GM23338 (cell line): ENCODE data around the gene TLR9. TPM values are rescaled to one million over a fixed set of nuclear protein-coding genes. Genes with fewer than 3 reads are reported as not detected.

Experiments
- ATAC-seq: fragments of 200-7000 bp; cut with Tn5 transposase; 3 replicates; pipeline ENCODE4 v1.9.1; 2020
- DNase-seq: peaks from one replicate; pipeline ENCODE4 v3.0.0-alpha.2; 2015; ENCODE audit warnings: low spot score
- H2AFZ ChIP-seq: fragments of 200-600 bp; sonication (generic); 2 replicates; pipeline ENCODE4 v1.8.0; 2016; ENCODE audit warnings: antibody characterized with exemption, mild to moderate bottlenecking, moderate library complexity
- H3F3A ChIP-seq: fragments of 200-600 bp; sonication (generic); replicated peaks from 2 replicates; pipeline ENCODE4 v1.8.0; 2017; ENCODE audit warnings: antibody characterized with exemption, mixed run types, low read depth
- H3K27ac ChIP-seq: fragments of 200-600 bp; sonication (generic); 2 replicates; pipeline ENCODE4 v1.6.1; 2016; ENCODE audit warnings: low read depth
- H3K27me3 ChIP-seq: fragments of 200-600 bp; sonication (generic); 2 replicates; pipeline ENCODE4 v1.8.0; 2016; ENCODE audit warnings: mild to moderate bottlenecking, mixed run types, moderate library complexity; ENCODE audit not compliant: insufficient read depth
- H3K36me3 ChIP-seq: fragments of 200-600 bp; sonication (generic); 2 replicates; pipeline ENCODE4 v1.8.0; 2016; ENCODE audit warnings: mild to moderate bottlenecking; ENCODE audit not compliant: insufficient read depth
- H3K4me1 ChIP-seq: fragments of 200-600 bp; sonication (generic); 2 replicates; pipeline ENCODE4 v1.8.0; 2016; ENCODE audit warnings: mild to moderate bottlenecking, moderate library complexity; ENCODE audit not compliant: insufficient read depth
- H3K4me2 ChIP-seq: fragments of 200-600 bp; sonication (generic); 2 replicates; pipeline ENCODE4 v1.7.1; 2017; ENCODE audit warnings: mixed run types
- H3K4me3 ChIP-seq: fragments of 200-600 bp; sonication (generic); 2 replicates; pipeline ENCODE4 v1.6.1; 2016; ENCODE audit warnings: mixed run types
- H3K79me2 ChIP-seq: fragments of 200-600 bp; sonication (generic); replicated peaks from 2 replicates; pipeline ENCODE4 v1.8.0; 2017; ENCODE audit warnings: mild to moderate bottlenecking; ENCODE audit not compliant: insufficient read depth
- H3K9me2 ChIP-seq: fragments of 200-600 bp; sonication (generic); 2 replicates; pipeline ENCODE4 v1.8.0; 2017; ENCODE audit not compliant: insufficient read depth
- H4K20me1 ChIP-seq: fragments of 200-600 bp; sonication (generic); replicated peaks from 2 replicates; pipeline ENCODE4 v1.8.0; 2017; ENCODE audit warnings: mild to moderate bottlenecking; ENCODE audit not compliant: insufficient read depth
- H3K27ac Mint-ChIP-seq: 2 replicates; pipeline ENCODE4 v1.8.0; 2020; ENCODE audit warnings: inconsistent platforms, mild to moderate bottlenecking, moderate library complexity, mixed read lengths
- H3K27me3 Mint-ChIP-seq: 3 replicates; pipeline ENCODE4 v1.8.0; 2022; ENCODE audit warnings: low read depth, mild to moderate bottlenecking, moderate library complexity, mixed read lengths, inconsistent platforms; ENCODE audit not compliant: insufficient read depth, poor library complexity
- H3K36me3 Mint-ChIP-seq: 3 replicates; pipeline ENCODE4 v1.8.0; 2021; ENCODE audit warnings: low read depth, mild to moderate bottlenecking, inconsistent platforms, moderate library complexity, mixed read lengths
- H3K4me1 Mint-ChIP-seq: 3 replicates; pipeline ENCODE4 v1.8.0; 2020; ENCODE audit warnings: mild to moderate bottlenecking, inconsistent platforms, mixed read lengths
- H3K4me3 Mint-ChIP-seq: 3 replicates; pipeline ENCODE4 v1.8.0; 2021; ENCODE audit warnings: moderate library complexity, mild to moderate bottlenecking, inconsistent platforms, mixed read lengths
- H3K9me3 Mint-ChIP-seq: 3 replicates; pipeline ENCODE4 v1.8.0; 2020; ENCODE audit warnings: moderate library complexity, mild to moderate bottlenecking, inconsistent platforms, mixed read lengths
- CREB1 ChIP-seq: fragments of 250-450 bp; sonication (Bioruptor Pico); IDR thresholded peaks from 2 replicates; pipeline ENCODE4 v1.5.0; 2020; ENCODE audit warnings: low read depth, mild to moderate bottlenecking, moderate library complexity
- ETS1 ChIP-seq: IDR thresholded peaks from 2 replicates; pipeline ENCODE4 v1.6.1; 2016; ENCODE audit warnings: antibody characterized with exemption
- EZH2 ChIP-seq: fragments of 200-600 bp; sonication (generic); IDR thresholded peaks from one replicate; pipeline ENCODE4 v1.8.0; 2017; ENCODE audit warnings: antibody characterized with exemption, mild to moderate bottlenecking, low read depth; ENCODE audit not compliant: unreplicated experiment
- EZH2phosphoT487 ChIP-seq: fragments of 200-600 bp; sonication (generic); IDR thresholded peaks from one replicate; pipeline ENCODE4 v1.8.1; 2018; ENCODE audit warnings: antibody characterized with exemption; ENCODE audit not compliant: unreplicated experiment
- JUNB ChIP-seq: IDR thresholded peaks from one replicate; pipeline ENCODE4 v1.6.1; 2016; ENCODE audit warnings: antibody characterized with exemption; ENCODE audit not compliant: unreplicated experiment
- NANOG ChIP-seq: IDR thresholded peaks from 2 replicates; pipeline ENCODE4 v1.6.1; 2016; ENCODE audit warnings: antibody characterized with exemption, borderline replicate concordance
- POLR2AphosphoS5 ChIP-seq: IDR thresholded peaks from 2 replicates; pipeline ENCODE4 v1.6.1; 2016; ENCODE audit warnings: antibody characterized with exemption, low read depth
- REST ChIP-seq: IDR thresholded peaks from one replicate; pipeline ENCODE4 v1.6.1; 2018; ENCODE audit warnings: antibody characterized with exemption; ENCODE audit not compliant: unreplicated experiment
- STAT1 ChIP-seq: IDR thresholded peaks from one replicate; pipeline ENCODE4 v1.6.1; 2016; ENCODE audit warnings: antibody characterized with exemption; ENCODE audit not compliant: unreplicated experiment
- ZNF331 ChIP-seq: fragments of 250-450 bp; sonication (Bioruptor Pico); IDR thresholded peaks from 2 replicates; pipeline ENCODE4 v1.5.0; 2020; ENCODE audit warnings: low read depth, mild to moderate bottlenecking, moderate library complexity
- polyA plus RNA-seq: library from polyadenylated mRNA; unstranded; fragments of >200 nt; fragmentation: Nextera tagmentation; extraction: Ambion mirVana; gene quantifications from 2 replicates; pipeline ENCODE4 v1.2.1, GENCODE V29; 2016
- total RNA-seq: library from RNA; depleted of rRNA; stranded (reverse); fragments of >200 nt; shearing (Covaris generic); gene quantifications from 2 replicates; pipeline ENCODE4 v1.2.3, GENCODE V29; 2014
- TF ChIP-seq, protein P1 (sequence below), 2 experiments: fragments of 200-600 bp in 1 of 2; sonication (generic) in 1 of 2; conservative IDR thresholded peaks; 2 replicates each; pipeline versions ENCODE4 v1.5.1 to v1.6.1; 2016 to 2017; ENCODE audit warnings: antibody characterized with exemption in 2 of 2, low read depth in 2 of 2, mild to moderate bottlenecking in 2 of 2, moderate library complexity in 1 of 2
- TF ChIP-seq, protein P2 (sequence below): fragments of 250-450 bp; sonication (Bioruptor Pico); IDR thresholded peaks from 2 replicates; pipeline ENCODE4 v1.5.0; 2020; ENCODE audit warnings: mild to moderate bottlenecking, moderate library complexity

Gene TLR9
- total and polyA plus RNA-seq, 2 experiments from 2014 or later: not detected

DNA sequence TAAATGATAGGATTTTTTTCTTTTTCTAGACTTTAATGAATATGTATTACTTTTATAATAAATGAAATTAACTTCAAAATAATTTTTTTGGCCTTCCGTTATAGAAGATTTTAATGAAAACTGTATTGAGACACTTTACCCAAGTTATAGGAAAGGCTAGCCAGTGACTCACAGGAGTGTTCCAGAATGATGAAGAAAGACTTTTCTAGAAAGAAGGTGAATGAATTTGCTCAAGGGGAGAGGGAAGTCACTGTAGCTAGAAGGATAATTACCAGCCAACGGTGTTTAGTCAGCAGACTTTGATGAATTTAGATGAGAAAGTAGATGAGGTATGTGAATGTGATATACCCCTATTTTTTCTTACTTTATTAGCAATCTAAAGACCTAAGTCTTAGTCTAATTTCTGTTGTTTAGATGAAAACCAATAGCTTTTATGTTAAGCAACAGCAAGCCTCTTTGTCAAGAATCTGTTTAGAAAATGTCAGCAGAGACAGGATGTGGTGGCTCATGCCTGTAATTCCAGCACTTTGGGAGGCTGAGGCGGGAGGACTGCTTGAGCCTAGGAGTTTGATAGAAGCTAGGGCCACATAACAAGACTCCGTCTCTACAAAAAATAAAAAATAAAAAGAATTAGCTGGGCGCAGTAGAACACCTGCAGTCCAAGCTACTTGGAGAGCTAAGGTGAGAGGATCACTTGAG, 24.3 kb downstream of the TLR9 start:
- peaks cover 10% of the 10 kb centered on the region for H3K27me3 Mint-ChIP-seq
- ATAC-seq (no peak), DNase-seq (no peak)
- H3K4me1 Mint-ChIP-seq: peaks cover 14% of the 10 kb centered on the region
- H3K27ac ChIP-seq: no peak overlapping the region
- no peak overlapping the region for H3K4me3 ChIP-seq
- peaks cover 13% of the 10 kb centered on the region for H4K20me1 ChIP-seq
- H3F3A ChIP-seq: peaks cover 16% of the 10 kb centered on the region
- peaks cover 4% of the 10 kb centered on the region; the same call in 1 of the 3 replicates for H3K9me3 Mint-ChIP-seq
- H3K27ac Mint-ChIP-seq: no peak overlapping the region; the same call in 1 of the 2 replicates
- H3K4me3 Mint-ChIP-seq: no peak overlapping the region
- TF ChIP-seq EZH2 (no peak), JUNB (no peak), POLR2AphosphoS5 (no peak), NANOG (no peak), ZNF331 (CRISPR knock-in tag) (no peak), EZH2phosphoT487 (no peak), REST (no peak), STAT1 (no peak), CREB1 (CRISPR knock-in tag) (no peak), ETS1 (no peak)
- TF ChIP-seq, protein P1, sequence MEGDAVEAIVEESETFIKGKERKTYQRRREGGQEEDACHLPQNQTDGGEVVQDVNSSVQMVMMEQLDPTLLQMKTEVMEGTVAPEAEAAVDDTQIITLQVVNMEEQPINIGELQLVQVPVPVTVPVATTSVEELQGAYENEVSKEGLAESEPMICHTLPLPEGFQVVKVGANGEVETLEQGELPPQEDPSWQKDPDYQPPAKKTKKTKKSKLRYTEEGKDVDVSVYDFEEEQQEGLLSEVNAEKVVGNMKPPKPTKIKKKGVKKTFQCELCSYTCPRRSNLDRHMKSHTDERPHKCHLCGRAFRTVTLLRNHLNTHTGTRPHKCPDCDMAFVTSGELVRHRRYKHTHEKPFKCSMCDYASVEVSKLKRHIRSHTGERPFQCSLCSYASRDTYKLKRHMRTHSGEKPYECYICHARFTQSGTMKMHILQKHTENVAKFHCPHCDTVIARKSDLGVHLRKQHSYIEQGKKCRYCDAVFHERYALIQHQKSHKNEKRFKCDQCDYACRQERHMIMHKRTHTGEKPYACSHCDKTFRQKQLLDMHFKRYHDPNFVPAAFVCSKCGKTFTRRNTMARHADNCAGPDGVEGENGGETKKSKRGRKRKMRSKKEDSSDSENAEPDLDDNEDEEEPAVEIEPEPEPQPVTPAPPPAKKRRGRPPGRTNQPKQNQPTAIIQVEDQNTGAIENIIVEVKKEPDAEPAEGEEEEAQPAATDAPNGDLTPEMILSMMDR (conservative IDR thresholded peaks at IDR 0.05; ENCODE audit: low read depth in 2 of 2): no peak
- TF ChIP-seq, protein P2, sequence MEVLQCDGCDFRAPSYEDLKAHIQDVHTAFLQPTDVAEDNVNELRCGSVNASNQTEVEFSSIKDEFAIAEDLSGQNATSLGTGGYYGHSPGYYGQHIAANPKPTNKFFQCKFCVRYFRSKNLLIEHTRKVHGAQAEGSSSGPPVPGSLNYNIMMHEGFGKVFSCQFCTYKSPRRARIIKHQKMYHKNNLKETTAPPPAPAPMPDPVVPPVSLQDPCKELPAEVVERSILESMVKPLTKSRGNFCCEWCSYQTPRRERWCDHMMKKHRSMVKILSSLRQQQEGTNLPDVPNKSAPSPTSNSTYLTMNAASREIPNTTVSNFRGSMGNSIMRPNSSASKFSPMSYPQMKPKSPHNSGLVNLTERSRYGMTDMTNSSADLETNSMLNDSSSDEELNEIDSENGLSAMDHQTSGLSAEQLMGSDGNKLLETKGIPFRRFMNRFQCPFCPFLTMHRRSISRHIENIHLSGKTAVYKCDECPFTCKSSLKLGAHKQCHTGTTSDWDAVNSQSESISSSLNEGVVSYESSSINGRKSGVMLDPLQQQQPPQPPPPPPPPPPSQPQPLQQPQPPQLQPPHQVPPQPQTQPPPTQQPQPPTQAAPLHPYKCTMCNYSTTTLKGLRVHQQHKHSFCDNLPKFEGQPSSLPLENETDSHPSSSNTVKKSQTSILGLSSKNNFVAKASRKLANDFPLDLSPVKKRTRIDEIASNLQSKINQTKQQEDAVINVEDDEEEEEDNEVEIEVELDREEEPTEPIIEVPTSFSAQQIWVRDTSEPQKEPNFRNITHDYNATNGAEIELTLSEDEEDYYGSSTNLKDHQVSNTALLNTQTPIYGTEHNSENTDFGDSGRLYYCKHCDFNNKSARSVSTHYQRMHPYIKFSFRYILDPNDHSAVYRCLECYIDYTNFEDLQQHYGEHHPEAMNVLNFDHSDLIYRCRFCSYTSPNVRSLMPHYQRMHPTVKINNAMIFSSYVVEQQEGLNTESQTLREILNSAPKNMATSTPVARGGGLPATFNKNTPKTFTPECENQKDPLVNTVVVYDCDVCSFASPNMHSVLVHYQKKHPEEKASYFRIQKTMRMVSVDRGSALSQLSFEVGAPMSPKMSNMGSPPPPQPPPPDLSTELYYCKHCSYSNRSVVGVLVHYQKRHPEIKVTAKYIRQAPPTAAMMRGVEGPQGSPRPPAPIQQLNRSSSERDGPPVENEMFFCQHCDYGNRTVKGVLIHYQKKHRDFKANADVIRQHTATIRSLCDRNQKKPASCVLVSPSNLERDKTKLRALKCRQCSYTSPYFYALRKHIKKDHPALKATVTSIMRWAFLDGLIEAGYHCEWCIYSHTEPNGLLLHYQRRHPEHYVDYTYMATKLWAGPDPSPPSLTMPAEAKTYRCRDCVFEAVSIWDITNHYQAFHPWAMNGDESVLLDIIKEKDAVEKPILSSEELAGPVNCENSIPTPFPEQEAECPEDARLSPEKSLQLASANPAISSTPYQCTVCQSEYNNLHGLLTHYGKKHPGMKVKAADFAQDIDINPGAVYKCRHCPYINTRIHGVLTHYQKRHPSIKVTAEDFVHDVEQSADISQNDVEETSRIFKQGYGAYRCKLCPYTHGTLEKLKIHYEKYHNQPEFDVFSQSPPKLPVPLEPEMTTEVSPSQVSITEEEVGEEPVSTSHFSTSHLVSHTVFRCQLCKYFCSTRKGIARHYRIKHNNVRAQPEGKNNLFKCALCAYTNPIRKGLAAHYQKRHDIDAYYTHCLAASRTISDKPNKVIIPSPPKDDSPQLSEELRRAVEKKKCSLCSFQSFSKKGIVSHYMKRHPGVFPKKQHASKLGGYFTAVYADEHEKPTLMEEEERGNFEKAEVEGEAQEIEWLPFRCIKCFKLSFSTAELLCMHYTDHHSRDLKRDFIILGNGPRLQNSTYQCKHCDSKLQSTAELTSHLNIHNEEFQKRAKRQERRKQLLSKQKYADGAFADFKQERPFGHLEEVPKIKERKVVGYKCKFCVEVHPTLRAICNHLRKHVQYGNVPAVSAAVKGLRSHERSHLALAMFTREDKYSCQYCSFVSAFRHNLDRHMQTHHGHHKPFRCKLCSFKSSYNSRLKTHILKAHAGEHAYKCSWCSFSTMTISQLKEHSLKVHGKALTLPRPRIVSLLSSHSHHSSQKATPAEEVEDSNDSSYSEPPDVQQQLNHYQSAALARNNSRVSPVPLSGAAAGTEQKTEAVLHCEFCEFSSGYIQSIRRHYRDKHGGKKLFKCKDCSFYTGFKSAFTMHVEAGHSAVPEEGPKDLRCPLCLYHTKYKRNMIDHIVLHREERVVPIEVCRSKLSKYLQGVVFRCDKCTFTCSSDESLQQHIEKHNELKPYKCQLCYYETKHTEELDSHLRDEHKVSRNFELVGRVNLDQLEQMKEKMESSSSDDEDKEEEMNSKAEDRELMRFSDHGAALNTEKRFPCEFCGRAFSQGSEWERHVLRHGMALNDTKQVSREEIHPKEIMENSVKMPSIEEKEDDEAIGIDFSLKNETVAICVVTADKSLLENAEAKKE: no peak
- H2AFZ ChIP-seq: no peak overlapping the region
- H3K79me2 ChIP-seq: peaks cover 12% of the 10 kb centered on the region
- no peaks in the 10 kb centered on the region for H3K27me3 ChIP-seq
- no peak overlapping the region for H3K4me2 ChIP-seq
- peaks cover 60% of the 10 kb centered on the region for H3K36me3 ChIP-seq
- H3K9me2 ChIP-seq: no peaks in the 10 kb centered on the region
- H3K4me1 ChIP-seq: peaks cover 10% of the 10 kb centered on the region
- peaks cover 59% of the 10 kb centered on the region for H3K36me3 Mint-ChIP-seq
